Inflammatory macrophage (primary cell): ENCODE results near the gene NBEAL2.
A peak's percentile ranks its signal among the peaks of the same experiment; 100 is the strongest.
"Not testable (repeated sequence)": the region's sequence is repeated elsewhere in the genome, so short reads cannot be mapped to it uniquely, and the experiment has no call there.

ENCODE experiments used
- DNase-seq, 2 donors: peaks; one replicate each; pipeline ENCODE4 v3.0.0-alpha.2; 2020 to 2022

The NBEAL2 gene

DNA sequence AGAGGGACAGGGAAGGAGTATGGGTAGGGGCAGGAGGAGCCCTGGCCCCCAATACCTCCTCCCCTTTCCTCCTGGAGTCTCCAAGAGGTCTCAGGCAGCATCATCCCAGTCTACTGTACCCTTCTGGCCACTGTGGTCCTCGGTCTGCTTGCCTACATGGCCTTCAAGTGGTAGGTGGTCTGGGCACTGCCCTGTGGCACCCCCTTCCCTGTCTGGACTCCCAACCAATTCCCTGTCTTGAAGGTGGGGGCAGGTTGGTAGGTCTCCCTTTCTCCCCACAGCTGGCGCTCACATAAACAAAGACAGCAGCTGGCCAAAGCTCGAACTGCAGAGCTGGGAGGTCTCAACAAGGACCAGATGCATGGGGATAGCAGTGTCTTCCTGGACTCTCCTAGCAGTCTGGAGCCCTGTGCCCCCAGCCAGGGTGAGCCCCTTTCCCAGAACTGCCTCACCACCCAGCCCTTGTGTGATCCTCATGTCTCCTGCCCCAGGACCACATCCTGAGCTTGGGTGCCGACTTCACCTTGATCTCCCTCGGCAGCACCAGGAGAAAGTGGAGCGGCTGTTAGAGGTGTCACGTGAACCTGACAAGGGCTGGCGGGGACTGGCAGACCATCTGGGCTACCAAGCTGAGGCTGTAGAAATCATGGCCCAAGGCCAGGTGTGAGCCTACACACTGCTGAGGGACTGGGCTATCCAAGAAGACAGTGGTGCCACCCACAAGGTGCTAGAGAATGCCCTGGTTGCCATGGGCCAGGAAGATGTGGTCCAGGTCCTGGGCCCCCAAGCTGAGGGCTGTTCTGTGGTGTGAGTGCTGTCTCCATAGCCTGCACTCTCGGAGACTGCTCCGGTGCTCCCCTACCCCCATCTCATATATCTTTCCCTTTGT lies 33.1 kb downstream of the NBEAL2 start:
- DNase-seq = no peak

DNA sequence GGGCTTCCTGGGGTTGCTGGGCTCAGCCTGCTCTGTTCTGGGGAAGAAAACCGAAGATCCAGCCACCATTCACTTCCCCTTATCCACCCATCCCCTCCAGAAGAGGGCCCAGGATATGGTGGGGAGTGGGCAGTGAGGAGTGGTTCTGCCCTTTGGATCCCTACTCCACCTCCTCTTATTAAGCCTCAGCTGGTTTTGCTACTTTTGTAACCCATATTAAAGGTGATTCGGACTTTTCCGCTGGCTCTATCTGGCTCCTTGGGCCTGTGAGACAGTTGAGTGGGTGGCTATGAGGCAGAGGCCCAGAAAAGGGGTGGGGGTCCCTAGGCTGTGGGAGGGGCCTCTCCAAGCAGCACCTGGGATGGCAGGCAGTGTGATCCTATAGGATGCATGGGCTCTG lies 33.8 kb downstream of the NBEAL2 start:
- no peak for DNase-seq

DNA sequence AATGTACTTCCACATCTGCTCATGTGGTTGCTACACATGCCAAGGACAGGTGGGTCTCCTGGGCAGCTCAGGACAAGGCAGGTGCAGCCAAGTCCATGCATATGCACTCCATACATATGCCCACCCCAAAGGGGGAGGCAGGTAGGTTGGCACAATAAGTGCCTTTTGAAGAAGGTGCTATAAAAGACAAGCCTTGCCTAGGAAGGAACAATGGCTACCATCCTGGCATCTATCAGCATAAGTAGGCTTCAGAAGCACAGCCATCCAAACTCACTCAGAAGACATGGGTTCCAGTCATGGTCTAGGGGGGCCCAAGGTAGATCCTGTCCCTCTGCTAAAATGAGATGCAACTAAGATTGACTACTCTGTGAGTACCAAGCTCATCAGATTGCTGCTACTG lies 34.6 kb downstream of the NBEAL2 start:
- no peak for DNase-seq

DNA sequence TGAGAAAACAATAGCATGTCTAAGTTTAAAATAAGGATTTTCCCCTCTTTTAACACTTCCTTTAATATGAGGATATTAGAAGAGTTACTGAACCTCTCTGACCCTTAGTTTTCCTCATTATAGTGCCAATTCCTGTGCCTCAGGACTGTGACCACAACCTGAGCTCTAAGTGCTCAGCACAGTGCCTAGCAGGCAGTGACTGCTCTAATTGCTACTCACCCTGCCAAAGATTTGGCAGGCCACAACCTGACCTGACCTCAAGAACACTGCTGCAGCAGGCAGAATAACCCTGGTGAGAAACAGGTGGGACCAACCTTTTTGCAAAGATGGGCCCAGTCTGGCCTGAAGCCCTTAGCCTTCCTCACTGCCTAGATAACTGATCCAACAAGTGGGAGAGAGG lies 35.7 kb downstream of the NBEAL2 start:
- no peak for DNase-seq

GRCh38 chr3:47016086-47016933 lies 36.8 kb downstream of the NBEAL2 start:
- DNase-seq = no peak

GRCh38 chr3:47016934-47017435 lies 37.5 kb downstream of the NBEAL2 start:
- DNase-seq = peak; percentile 18 to 43

GRCh38 chr3:47017504-47018268 lies 38.2 kb downstream of the NBEAL2 start:
- peak; percentile 8 to 14 for DNase-seq

DNA sequence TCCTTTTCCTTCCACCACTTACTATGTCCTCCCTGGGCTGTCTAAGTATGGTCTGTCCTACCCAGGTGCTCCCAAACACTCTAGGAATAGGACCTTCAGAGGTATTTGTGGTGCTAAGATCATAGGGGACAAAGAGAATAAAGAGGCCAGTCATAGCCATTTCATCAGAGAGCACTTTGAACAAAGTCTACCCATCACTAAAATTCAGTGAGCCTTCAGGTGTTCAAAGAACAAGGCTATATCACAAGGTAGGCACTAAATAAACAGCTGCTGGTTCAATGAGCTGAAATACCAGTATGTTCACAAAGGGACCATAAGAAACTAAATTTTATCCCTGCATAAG lies 38.8 kb downstream of the NBEAL2 start:
- DNase-seq = no peak

DNA sequence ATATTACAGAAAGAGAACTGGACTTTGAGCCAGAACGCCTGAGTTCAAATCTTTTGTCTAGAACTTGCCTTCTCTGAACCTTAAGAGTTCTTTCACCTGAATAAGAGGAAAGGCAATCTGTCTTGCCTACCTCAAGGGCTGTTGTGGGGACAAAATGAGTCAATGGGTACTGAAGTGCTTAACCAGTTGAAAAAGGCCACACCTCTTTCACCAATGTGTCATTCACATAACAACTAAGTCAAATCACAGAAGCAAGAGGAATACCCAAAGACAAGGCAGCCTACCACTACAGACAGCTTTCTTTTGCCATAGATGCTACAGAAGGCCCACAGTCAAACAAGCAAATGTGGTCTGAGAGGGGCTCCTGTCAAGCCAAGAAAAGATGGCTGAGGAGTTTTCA lies 39.7 kb downstream of the NBEAL2 start:
- no peak for DNase-seq

DNA sequence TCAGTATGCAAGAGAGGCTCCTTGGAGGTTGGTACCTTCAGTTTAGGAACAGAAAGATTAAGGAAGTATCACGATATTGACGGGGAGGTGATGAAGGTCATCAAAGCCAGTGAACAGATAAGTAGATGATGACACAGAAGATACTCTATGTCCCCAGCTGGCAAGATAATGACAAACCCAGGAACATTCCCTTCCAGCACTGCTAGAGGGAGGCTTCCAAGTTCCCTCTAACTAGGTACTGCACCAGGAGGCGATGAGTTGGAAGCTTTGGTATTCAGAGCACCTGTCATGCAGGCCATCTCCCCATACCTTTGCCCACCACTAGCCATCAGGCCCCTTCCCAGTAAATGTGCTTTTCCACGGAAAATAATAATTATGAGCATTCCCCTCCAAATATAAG lies 40.8 kb downstream of the NBEAL2 start:
- DNase-seq = no peak

DNA sequence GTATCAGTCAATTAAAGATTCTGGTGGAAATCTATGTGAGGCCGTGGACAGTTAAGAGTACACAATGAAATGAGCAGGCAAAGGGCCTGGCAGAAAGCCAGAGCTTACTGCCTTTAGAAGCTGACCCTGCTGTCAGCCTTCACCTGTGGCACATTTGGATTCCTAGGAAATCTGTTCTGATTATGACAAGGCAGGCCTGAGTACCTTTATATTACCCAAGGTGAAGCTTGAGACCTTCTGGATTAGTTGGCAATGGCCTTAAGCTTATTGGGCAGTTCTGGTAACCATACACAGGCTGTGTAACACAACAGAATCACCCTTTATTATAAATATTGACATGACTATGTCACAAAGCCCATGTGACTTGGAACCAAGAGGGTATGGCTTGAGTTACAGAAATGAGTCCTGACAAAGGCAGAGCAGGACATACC lies 43.2 kb downstream of the NBEAL2 start:
- DNase-seq = no peak

DNA sequence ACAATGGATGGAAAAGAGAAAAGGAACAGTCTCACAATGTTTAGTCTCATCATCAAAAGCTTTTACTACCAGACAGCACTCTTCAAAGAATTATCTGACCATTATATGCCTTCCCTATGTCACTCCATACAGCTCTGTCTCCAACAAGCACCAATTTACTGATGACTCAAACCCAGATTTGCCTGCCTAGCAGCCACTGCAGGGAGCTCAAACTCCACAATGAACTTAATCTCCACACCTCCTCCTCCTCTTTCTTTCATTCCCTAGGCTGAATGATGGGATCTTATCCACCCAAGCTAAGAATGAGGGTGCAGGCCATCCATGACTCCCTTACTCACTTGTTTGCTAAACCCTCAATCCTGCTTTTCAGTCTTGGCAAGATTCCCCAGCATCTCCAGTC lies 45.5 kb downstream of the NBEAL2 start:
- DNase-seq = no peak

- not testable (repeated sequence) for DNase-seq
Observed at GRCh38 chr3:47026432-47026831, 47.0 kb downstream of the NBEAL2 start.

GRCh38 chr3:47028146-47028545 lies 48.7 kb downstream of the NBEAL2 start:
- DNase-seq = no peak

DNA sequence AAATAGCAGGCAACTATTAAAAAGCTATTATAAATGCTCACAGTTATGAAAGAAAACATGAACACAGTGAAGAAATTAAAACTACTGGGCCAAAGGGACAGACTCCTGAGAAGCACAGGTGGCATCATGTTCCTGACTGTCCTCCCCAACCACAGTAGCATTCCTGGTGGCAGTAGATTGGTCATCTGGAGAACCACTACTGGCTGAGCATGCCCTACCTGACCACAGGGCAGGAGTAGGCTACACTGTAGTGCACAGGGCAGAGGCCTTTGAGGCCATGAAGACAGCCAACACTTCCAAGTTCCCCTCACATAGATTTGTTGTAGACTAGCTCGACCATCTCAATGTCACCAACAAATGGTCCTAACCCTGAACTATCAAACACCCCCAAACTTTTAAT lies 49.2 kb downstream of the NBEAL2 start:
- DNase-seq = no peak

DNA sequence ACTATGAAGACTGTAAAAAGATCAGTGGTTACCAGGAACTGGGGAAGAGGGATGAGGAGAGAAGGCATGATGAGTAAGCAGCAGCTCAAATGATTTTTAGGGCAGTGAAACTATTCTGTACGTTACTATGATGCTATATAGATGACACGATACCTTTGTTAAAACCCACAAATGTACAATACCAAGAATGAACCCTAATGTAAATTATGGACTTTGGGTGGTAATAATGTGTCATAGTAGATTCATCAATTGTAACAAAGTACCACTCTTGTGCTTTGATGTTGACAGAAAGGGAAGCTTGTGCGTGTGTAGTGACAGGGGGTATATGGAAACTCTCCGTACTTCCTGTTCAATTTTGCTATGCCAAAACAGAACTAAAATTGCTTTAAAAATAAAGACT lies 51.6 kb downstream of the NBEAL2 start:
- peak; percentile 17 to 26 for DNase-seq

DNA sequence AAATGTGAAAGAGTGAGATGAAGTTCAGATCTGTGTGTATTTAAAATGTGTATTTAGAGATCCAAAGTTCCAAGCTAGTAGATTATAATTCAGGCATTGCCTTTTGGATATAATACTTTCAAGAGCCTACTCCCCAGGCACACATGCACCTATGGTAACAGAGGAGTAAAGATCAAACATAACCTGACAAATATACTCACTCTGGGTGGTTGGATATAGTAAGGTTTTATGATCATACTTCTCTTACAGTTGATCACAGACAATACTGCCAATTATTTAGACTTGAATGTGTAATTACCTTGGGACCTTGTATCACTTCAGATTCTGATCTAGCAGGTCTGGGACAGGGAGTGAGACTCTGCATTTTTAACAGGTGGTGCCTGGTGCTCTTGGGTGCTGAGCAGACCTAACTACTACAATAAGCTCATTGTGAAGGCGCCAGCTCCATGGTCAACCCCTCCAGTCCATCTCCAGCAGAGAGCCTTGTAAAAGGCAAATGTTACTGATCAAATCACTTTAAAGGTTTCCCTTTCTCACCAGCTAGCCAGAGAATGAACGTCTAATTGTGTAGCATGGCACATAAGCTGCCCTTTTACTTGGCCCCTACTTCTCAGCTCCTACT lies 55.5 kb downstream of the NBEAL2 start:
- no peak for DNase-seq

DNA sequence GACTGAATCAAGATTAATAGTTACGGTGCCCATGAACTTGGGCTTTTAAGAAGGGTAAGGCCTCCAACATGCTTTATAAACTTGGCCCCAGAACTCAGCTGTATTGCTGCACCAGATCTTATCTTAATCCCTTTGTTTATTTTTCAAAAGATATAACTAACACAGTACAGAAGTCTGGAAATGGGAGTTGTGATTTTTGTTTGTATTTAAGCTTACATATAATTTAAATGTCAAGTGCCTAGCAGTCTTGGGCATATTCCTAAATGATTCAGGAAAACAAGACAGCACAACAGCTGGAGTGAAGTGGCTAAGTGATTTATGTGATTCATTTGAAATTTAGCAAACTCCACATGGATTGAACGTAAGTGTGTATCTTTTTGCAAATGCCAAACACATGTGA lies 56.2 kb downstream of the NBEAL2 start:
- no peak for DNase-seq

DNA sequence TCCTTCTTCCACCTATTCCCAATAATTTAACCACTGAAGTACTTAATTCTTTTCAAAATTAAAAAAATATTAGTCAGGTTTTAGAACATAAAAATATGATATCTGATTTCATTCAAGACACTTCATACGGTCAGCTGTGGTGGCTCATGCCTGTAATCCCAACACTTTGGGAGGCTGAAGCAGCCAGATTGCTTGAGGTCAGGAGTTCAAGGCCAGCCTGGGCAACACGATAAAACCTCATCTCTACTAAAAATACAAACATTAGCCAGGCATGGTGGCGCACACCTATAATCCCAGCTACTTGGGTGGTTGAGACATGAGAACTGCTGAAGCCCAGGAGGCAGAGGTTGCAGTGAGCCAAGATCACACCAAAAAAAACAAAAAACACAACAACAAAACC lies 56.7 kb downstream of the NBEAL2 start:
- DNase-seq = no peak

DNA sequence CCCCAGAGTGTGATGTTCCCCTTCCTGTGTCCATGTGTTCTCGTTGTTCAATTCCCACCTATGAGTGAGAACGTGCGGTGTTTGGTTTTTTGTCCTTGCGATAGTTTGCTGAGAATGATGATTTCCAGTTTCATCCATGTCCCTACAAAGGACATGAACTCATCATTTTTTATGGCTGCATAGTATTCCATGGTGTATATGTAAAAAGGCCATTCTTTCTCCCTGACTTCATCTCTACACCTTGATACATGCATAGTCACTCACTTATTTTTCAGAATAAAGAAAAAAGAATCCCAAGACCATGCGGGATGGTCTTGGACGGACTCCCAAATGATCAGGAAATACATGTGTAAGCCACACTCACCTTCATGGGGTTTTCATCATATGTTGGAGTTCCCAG lies 57.8 kb downstream of the NBEAL2 start:
- not testable (repeated sequence) for DNase-seq

GRCh38 chr3:47041114-47041513 lies 61.6 kb downstream of the NBEAL2 start:
- DNase-seq = no peak

DNA sequence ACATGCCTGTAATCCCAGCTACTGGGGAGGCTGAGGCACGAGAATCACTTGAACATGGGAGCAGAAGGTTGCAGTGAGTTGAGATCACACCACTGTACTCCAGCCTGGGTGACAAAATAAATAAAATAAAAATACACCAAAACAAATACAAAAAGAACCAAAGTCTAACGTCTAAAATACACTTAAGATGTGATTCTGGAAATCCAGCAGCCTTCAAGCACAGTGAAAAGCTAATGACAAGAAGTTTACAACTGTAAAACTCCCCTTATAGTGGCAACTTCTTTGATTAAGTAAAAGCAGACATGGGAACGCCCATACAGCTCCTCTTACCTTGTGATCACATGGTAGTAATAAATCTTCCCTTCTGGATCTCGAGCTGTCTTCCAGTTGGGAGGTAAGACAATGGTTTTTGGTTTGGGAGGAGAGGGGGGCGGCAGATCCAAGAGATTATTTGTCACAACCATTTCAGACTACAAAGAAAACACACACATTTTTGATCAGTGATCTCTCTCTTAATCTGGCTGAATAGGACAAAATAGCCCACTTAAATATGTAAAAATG lies 62.8 kb downstream of the NBEAL2 start:
- no peak for DNase-seq
